ENCODE measurements around the gene SOHLH1. TPM values are rescaled to one million over a fixed set of nuclear protein-coding genes. Genes with fewer than 3 reads are reported as not detected.

SOHLH1 gene
- total and polyA plus RNA-seq, 2 experiments from 2014 or later: not detected

DNA sequence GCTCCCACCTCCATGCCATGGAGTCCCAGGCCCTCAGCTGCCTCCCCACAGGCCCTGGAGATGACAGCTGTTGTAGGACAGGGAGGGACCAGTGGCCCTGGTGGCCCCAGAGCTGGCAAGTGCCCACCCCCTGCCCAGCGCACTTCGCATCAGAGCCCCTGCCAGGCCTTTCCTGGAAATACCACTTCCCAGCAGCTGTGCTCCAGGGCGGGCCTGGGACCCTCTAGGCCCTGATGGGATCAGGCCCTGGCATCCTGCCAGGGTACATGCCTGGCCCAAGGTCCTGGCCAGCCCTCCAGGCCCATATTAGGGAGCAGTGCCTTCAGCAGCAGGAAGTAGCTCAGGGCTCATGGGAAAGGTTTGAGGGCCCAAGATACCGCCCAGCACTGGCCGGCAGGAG is 5.2 kb upstream of the SOHLH1 start:
- DNase-seq (ENCODE audit: low spot score): no peak
- Histone ChIP-seq H3K4me2 (no peak overlapping the region), H3K27ac (no peak overlapping the region), H4K20me1 (ENCODE audit: insufficient read depth, poor library complexity, severe bottlenecking) (no peaks in the 10 kb centered on the region), H3K36me3 (replicated peaks; ENCODE audit: insufficient read depth, low read depth) (no peaks in the 10 kb centered on the region), H3K4me1 (ENCODE audit: insufficient read depth) (peaks cover 7% of the 10 kb centered on the region), H3K4me3 (no peak overlapping the region), H2AFZ (no peak overlapping the region), H3K79me2 (no peaks in the 10 kb centered on the region), H3K9me2 (replicated peaks; ENCODE audit: insufficient read depth) (no peaks in the 10 kb centered on the region), H3K27me3 (peaks cover 9% of the 10 kb centered on the region), H3K9me3 (ENCODE audit: low read depth) (no peaks in the 10 kb centered on the region)
- WGBS (ENCODE audit: low lambda C conversion rate, missing lambda C conversion rate): 93% methylated on average over 5 of the region's 5 CpGs
- TF ChIP-seq EZH2phosphoT487 (IDR thresholded peaks at IDR 0.05; ENCODE audit: low read depth, severe bottlenecking, unreplicated experiment) (no peak), EZH2 (IDR thresholded peaks at IDR 0.05; ENCODE audit: borderline replicate concordance) (no peak)
- TF ChIP-seq, protein P1, sequence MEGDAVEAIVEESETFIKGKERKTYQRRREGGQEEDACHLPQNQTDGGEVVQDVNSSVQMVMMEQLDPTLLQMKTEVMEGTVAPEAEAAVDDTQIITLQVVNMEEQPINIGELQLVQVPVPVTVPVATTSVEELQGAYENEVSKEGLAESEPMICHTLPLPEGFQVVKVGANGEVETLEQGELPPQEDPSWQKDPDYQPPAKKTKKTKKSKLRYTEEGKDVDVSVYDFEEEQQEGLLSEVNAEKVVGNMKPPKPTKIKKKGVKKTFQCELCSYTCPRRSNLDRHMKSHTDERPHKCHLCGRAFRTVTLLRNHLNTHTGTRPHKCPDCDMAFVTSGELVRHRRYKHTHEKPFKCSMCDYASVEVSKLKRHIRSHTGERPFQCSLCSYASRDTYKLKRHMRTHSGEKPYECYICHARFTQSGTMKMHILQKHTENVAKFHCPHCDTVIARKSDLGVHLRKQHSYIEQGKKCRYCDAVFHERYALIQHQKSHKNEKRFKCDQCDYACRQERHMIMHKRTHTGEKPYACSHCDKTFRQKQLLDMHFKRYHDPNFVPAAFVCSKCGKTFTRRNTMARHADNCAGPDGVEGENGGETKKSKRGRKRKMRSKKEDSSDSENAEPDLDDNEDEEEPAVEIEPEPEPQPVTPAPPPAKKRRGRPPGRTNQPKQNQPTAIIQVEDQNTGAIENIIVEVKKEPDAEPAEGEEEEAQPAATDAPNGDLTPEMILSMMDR (IDR thresholded peaks at IDR 0.05; ENCODE audit: poor library complexity): no peak

DNA sequence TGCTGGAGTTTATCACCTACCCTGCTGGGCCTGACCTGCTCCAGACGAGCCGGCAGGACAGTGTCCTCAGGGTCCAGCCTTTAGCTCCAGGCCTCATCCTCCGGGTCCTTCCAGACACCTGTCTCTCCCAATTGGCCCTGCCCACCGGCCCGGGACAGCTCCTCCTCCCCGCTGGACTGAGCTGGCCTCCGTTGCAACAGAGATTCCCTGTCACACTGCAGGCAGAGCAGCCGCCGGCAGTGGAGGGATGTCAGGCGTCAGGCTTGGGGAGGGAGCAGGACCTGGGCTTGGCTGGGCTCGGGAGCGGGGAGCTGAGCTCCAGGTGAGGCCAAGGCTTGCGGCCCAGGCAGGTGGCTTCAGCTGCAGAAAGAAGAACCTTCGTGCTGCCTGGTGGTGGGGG is 4.4 kb upstream of the SOHLH1 start:
- H3K27me3 ChIP-seq: peaks cover 7% of the 10 kb centered on the region

DNA sequence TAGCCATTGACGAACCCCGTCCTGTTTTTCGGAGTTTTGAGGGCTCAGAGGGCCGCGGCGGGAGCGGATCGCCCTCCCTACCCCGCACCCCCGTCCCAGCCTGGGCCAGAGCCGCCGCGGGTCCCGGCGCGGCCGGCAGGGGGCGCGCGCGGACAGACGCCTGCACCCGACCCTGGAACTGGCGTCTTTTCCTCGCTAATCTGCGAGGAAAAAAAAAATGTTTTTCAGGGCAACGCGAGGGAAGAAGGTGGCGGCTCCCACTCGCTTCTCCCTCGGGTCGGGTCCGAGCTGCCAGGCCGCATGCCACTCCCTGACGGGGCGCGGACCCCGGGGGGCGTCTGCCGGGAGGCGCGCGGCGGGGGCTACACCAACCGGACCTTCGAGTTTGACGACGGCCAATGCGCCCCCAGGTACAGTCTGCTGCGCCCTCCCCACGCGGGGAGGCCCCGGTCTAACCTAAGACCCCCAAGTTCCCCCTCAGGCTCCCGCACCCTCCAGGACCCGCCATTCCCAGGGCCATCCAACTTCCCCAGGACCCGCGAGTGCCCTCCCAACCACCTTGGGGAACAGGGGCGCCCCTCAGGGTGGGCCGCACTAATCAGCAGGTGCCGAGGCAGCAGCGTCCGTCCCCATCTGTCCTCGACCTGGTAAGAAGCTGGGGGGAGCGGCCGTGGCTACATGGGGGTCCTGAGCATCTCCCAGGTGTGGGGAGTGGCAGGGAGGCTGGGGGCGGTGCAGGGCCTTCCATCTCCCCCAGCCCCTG is 2.9 kb upstream of the SOHLH1 start, which contains the start of gene KCNT1:
KCNT1 (plus strand) TSS at position 227 of the 763 bp plus-strand sequence; CDS start at position 301, 74 bp downstream.
- Histone ChIP-seq H3K36me3 (replicated peaks; ENCODE audit: insufficient read depth, low read depth) (no peaks in the 10 kb centered on the region), H3K9me3 (ENCODE audit: low read depth) (no peaks in the 10 kb centered on the region), H3K27ac (no peak within 1 kb of the TSS), H3K79me2 (no peaks in the 10 kb centered on the region), H3K4me2 (peak within 1 kb of the TSS; percentile 94), H3K27me3 (peaks cover 7% of the 10 kb centered on the region), H3K9me2 (replicated peaks; ENCODE audit: insufficient read depth) (no peaks in the 10 kb centered on the region), H2AFZ (peak within 1 kb of the TSS; percentile 15), H3K4me3 (no peak within 1 kb of the TSS), H4K20me1 (ENCODE audit: insufficient read depth, poor library complexity, severe bottlenecking) (no peaks in the 10 kb centered on the region), H3K4me1 (ENCODE audit: insufficient read depth) (peaks cover 7% of the 10 kb centered on the region)
- DNase-seq (ENCODE audit: low spot score): peak; percentile 77
- TF ChIP-seq EZH2 (IDR thresholded peaks at IDR 0.05; ENCODE audit: borderline replicate concordance) (no peak), EZH2phosphoT487 (IDR thresholded peaks at IDR 0.05; ENCODE audit: low read depth, severe bottlenecking, unreplicated experiment) (no peak)
- TF ChIP-seq, protein P1 (IDR thresholded peaks at IDR 0.05; ENCODE audit: poor library complexity): peak; percentile 95
- 14% methylated on average over 23 of the region's 66 CpGs for WGBS (ENCODE audit: low lambda C conversion rate, missing lambda C conversion rate)

More for the DNA sequence above, 4.4 kb upstream of the SOHLH1 start:
- peak; percentile 27 for DNase-seq (ENCODE audit: low spot score)
- Histone ChIP-seq H3K36me3 (replicated peaks; ENCODE audit: insufficient read depth, low read depth) (no peaks in the 10 kb centered on the region), H3K79me2 (no peaks in the 10 kb centered on the region), H4K20me1 (ENCODE audit: insufficient read depth, poor library complexity, severe bottlenecking) (no peaks in the 10 kb centered on the region), H3K4me3 (no peak overlapping the region), H3K9me2 (replicated peaks; ENCODE audit: insufficient read depth) (no peaks in the 10 kb centered on the region), H3K4me1 (ENCODE audit: insufficient read depth) (peaks cover 7% of the 10 kb centered on the region), H3K4me2 (no peak overlapping the region), H3K9me3 (ENCODE audit: low read depth) (no peaks in the 10 kb centered on the region), H3K27ac (no peak overlapping the region), H2AFZ (no peak overlapping the region)
- WGBS (ENCODE audit: low lambda C conversion rate, missing lambda C conversion rate): 30% methylated on average over 14 of the region's 14 CpGs
- TF ChIP-seq EZH2 (IDR thresholded peaks at IDR 0.05; ENCODE audit: borderline replicate concordance) (no peak), EZH2phosphoT487 (IDR thresholded peaks at IDR 0.05; ENCODE audit: low read depth, severe bottlenecking, unreplicated experiment) (no peak)
- TF ChIP-seq, protein P1 (IDR thresholded peaks at IDR 0.05; ENCODE audit: poor library complexity): no peak

Data from hepatocyte (in vitro differentiated cells).